GM18502 (cell line): ENCODE results near the gene TM7SF2.

Experiments
- ATAC-seq: cut with Tn5 transposase; IDR thresholded peaks from one replicate; pipeline ENCODE4 v1.9.1; 2021; ENCODE audit warnings: mild to moderate bottlenecking; ENCODE audit not compliant: unreplicated experiment, poor library complexity

TM7SF2 gene

GRCh38 chr11:65127473-65128181 is 16.0 kb downstream of the TM7SF2 start:
- ATAC-seq = no peak

GRCh38 chr11:65128182-65129145 is 16.8 kb downstream of the TM7SF2 start:
- ATAC-seq = no peak

- no peak for ATAC-seq
Observed at GRCh38 chr11:65129649-65130441, 18.2 kb downstream of the TM7SF2 start.

- ATAC-seq = no peak
Observed at GRCh38 chr11:65130631-65131416, 19.2 kb downstream of the TM7SF2 start.

- ATAC-seq = no peak
Observed at GRCh38 chr11:65131417-65131776, 19.7 kb downstream of the TM7SF2 start.

GRCh38 chr11:65131895-65132237 is 20.2 kb downstream of the TM7SF2 start:
- no peak for ATAC-seq

GRCh38 chr11:65132238-65132987 is 20.7 kb downstream of the TM7SF2 start:
- peak; percentile 39 for ATAC-seq

- ATAC-seq = no peak
Observed at GRCh38 chr11:65132988-65133700, 21.5 kb downstream of the TM7SF2 start.

- no peak for ATAC-seq
Observed at GRCh38 chr11:65133724-65134123, 22.1 kb downstream of the TM7SF2 start.

GRCh38 chr11:65134240-65134951 is 22.7 kb downstream of the TM7SF2 start, which contains the start of gene SYVN1:
TSS of gene SYVN1 (minus strand) at chr11:65134519. CDS start at chr11:65133601, 918 bp downstream.
- peak; percentile 63 for ATAC-seq

GRCh38 chr11:65134952-65135632 is 23.4 kb downstream of the TM7SF2 start:
- ATAC-seq = peak; percentile 67

GRCh38 chr11:65135633-65136145 is 24.0 kb downstream of the TM7SF2 start:
- no peak for ATAC-seq

- ATAC-seq = no peak
Observed at GRCh38 chr11:65136515-65137096, 24.9 kb downstream of the TM7SF2 start.

GRCh38 chr11:65141896-65142494 is 30.3 kb downstream of the TM7SF2 start:
- ATAC-seq = no peak

GRCh38 chr11:65147352-65148075 is 35.8 kb downstream of the TM7SF2 start:
- ATAC-seq = no peak

GRCh38 chr11:65148657-65149056 is 37.0 kb downstream of the TM7SF2 start:
- no peak for ATAC-seq
